Right renal pelvis (tissue), 4 donors: Measurements from ENCODE around the gene VGLL4. TPM values are rescaled to one million over a fixed set of nuclear protein-coding genes. Genes with fewer than 3 reads are reported as not detected.
"Not testable (repeated sequence)": the region's sequence is repeated elsewhere in the genome, so short reads cannot be mapped to it uniquely, and the experiment has no call there.

Experiments used
- DNase-seq, 4 donors: peaks; one replicate each; pipeline ENCODE4 v3.0.0-alpha.2; 2013; ENCODE audit warnings: low read depth in 4 of 4, low spot score in 3 of 4, missing footprints in 1 of 4
- polyA plus RNA-seq, 4 donors: library from polyadenylated mRNA; unstranded; fragments of 120-200 nt; gene quantifications; one replicate each; pipeline ENCODE4 v1.2.1, GENCODE V29; 2013; ENCODE audit not compliant: insufficient read length in 4 of 4

The VGLL4 gene
- polyA plus RNA-seq, 4 donors, result 109 to 122 (median 116) TPM

DNA sequence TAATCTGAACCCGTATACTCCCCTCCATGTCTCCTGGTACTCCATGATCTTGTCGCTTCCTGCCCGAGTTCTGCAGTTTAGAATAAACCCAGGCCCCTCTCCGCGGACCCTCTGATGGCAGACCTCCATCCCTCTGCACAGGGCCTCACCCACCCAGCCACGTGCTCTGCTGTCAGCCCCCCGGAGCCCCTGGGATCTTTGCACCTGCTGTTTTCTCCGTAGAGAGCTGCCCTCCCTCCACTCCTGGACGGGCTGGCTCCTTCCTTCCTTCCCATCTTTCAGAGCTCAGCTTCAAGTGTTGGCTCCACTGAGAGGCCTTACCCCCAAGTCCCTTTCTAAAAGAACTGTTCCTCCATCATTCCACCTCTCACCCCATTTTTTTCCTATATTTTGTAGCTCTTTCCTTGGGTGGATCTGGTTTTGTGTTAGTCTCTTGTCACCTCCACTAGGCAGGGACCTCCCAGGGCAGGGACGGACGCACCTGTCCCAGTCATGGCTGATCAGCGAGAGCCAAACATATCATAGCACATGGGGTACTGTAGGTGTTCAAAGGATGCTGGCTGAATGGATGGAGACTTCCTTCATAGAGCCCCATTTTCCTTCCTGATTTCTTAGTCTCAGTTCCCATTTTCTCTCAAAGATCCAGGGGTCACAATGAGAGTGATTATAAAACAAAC lies 106.6 kb downstream of the VGLL4 start:
- DNase-seq, result no peak

- no peak for DNase-seq
Measured at GRCh38 chr3:11536132-11536935, 107.4 kb downstream of the VGLL4 start.

- no peak for DNase-seq
Measured at GRCh38 chr3:11535243-11535960, 108.3 kb downstream of the VGLL4 start.

DNA sequence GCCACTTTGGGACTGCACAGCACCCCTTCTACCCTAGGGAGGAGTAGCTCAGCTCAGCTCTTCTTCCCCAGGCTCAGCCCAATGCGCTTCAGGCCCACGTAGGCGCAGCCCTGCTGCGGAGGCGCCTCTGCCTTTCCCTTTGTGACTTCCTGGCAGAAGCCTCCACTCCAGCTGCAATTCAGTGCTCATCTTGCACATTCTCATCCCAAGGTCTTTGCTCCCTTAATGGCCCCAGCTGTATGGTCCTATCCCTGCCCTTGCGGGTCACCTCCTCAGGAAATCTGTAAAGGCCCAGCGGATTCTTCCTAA lies 109.0 kb downstream of the VGLL4 start:
- no peak for DNase-seq

GRCh38 chr3:11534011-11534792 lies 109.5 kb downstream of the VGLL4 start:
- DNase-seq, result no peak

GRCh38 chr3:11532931-11533391 lies 110.8 kb downstream of the VGLL4 start:
- DNase-seq, result no peak

GRCh38 chr3:11530153-11530721 lies 113.5 kb downstream of the VGLL4 start:
- DNase-seq, result no peak

DNA sequence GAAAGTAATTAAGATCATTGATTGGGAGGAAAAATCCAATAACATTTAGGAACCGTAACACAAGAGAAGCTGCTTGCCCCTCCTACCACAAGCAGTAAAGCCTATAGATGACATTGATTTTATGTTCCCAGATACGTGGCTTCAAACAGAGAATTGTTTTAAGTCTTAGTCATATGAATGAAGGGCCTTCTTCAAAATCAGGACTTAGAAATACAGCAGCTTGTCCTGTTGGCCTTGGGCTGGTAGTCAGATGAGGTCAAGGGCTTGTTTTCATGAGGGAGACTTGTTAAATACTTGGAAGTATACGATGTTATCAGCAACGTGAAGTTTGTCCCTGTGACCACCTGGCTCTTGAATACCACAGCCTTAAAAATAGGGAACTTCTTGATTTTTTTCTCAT lies 114.4 kb downstream of the VGLL4 start:
- DNase-seq, result no peak

DNA sequence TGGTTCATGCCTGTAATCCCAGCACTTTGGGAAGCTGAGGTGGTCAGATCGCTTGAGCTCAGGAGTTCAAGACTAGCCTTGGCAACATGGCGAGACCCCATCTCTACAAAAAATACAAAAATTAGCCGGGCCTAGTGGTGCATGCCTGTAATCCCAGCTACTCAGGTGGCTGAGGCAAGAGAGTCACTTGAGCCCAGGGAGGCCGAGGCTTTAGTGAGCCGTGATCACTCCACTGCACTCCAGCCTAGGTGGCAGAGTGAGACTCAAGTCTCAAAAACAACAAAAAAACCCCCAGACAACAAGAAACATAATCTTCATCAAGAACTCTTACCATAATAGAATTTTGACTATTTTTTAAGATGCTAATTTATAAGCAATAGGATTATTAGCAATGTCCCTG lies 117.6 kb downstream of the VGLL4 start:
- DNase-seq, result not testable (repeated sequence)

GRCh38 chr3:11523572-11524101 lies 120.1 kb downstream of the VGLL4 start:
- DNase-seq, result no peak

DNA sequence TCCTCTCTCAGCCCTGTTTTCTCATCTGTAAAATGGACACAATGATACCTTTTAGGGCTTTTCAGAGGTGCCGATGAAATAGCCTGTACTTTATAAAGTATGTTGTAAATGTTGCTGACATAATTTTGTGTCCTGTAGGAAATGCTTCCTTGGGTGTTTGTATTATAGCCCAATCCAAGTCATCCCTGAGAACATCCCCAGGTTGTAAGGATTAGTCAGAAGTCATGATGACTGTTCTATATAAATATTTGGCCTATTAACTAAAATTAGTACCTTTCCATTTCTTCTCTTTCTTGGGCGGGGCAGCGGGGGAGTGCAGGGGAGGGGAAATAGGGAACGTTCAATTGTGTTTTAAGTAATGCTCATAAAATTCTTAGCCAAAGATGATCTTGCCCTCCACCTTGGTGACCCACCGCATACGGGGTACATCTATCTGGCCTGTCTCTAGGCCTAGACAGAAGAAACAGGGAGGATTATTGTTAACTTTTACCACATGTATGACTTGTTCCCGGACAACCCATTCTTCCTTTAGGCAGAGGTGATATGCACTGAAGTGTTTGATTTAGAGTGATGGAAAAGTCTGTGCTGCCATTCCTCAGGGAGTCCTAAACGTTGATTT lies 120.7 kb downstream of the VGLL4 start:
- DNase-seq, result no peak

DNA sequence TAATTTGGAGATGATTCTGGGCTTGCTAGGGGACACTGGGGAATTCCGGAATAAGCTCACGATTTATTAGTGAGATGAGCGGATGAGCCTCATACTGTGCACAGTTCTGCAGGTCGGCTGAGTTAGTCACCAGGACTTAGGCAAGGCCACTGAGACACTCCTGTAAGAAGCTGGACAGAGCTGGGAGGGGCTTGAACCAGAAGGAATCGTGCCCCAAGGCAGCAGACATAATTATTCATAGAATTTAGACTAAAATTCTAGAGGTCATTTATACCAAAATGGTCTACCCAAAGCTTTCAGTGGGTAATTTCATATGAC lies 121.4 kb downstream of the VGLL4 start:
- no peak for DNase-seq

- no peak for DNase-seq
Measured at GRCh38 chr3:11521167-11521566, 122.5 kb downstream of the VGLL4 start.

- DNase-seq, result no peak
Measured at GRCh38 chr3:11517601-11518000, 126.1 kb downstream of the VGLL4 start.

- no peak for DNase-seq
Measured at GRCh38 chr3:11514191-11514821, 129.4 kb downstream of the VGLL4 start.

GRCh38 chr3:11513817-11514135 lies 129.9 kb downstream of the VGLL4 start:
- no peak for DNase-seq

- not testable (repeated sequence) for DNase-seq
Measured at GRCh38 chr3:11513125-11513816, 130.4 kb downstream of the VGLL4 start.

GRCh38 chr3:11511606-11512005 lies 132.1 kb downstream of the VGLL4 start:
- not testable (repeated sequence) for DNase-seq

GRCh38 chr3:11510356-11510755 lies 133.4 kb downstream of the VGLL4 start:
- no peak for DNase-seq
